ENCODE data around the gene MICAL3. TPM values are rescaled to one million over a fixed set of nuclear protein-coding genes. Genes with fewer than 3 reads are reported as not detected.
"Not testable (repeated sequence)": the region's sequence is repeated elsewhere in the genome, so short reads cannot be mapped to it uniquely, and the experiment has no call there.

Gene MICAL3
- polyA plus RNA-seq, 12 donors, result 25.7 to 58.7 (median 41.3) TPM; not detected in 1

DNA sequence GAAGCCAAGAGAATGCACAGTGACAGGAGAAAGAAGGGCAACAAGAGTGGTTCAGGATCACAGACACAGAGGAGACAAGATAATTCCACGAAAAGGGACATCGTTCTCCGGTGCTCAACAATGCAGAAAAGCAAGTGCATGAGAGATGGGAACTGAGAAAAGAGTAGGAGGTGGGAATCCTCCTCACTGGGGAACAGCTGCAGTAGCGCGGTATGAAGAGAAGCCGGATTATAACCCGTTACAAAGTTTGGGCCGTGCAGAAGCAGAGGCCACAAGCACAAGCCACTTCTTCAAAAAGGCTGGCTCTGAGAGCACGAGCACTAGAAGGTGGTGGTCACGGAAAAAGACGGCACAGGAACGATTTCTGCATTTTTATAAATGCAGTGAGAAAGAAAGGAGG lies 135.9 kb downstream of the MICAL3 start:
- DNase-seq, result no peak

- no peak for DNase-seq
These were observed 139.5 kb downstream of the MICAL3 start for GRCh38 chr22:17884893-17885292.

DNA sequence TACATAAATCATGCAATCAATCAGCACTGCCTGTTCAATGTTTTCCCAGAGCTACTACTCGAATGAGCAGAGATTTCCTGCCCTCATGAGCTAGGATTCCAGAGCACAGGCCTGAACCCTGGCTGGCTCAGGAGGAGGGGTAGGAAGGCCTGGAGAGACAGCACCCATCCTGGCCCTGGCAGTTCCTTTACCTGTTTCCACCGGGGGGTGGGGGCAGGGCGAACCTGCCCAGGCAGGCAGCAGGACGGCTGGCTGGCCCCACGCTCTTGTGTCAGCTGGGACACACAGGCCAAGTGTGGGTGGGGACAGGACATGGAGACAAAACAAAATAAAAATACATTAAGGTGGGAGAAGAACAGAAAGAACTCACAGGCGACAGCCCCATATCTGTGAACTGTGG lies 140.3 kb downstream of the MICAL3 start:
- no peak for DNase-seq

DNA sequence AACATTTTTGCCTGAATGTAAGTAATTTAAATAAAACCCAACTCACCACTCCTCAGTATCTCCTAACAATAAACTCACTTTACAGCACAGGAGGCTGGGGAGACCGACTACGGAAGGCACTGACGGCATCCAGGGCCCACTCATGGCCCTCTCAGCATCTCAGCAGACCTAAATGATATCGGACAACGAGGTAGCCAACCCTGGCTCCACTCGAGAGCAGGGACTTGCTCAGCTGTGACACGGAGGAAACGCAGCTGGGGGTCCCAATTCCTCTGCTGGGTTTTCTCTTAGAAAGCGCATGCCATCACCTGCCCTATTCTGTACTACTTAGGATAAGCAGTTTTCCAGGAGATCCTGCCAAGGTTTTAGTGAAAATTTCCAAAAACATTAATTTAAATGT lies 141.0 kb downstream of the MICAL3 start:
- no peak for DNase-seq

DNA sequence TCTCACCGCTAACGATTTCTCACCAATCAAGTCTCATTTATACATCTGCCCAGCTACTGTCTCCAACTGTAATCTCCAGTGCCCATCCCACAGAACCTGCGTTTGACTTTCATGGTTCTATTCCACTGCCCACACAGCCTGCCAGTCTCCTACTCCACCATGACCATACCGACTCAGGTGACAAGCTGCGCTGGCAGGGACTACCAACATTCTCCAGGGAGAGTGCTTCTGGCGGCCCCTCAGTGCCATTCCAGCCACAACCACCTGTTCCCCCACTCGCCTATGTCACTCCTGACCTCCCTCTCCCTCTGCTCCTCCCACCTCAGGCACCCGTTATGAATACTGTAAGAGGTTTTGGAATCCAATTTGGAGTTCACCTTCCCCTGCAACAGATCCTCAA lies 141.6 kb downstream of the MICAL3 start:
- DNase-seq, result no peak

GRCh38 chr22:17882162-17882561 lies 142.2 kb downstream of the MICAL3 start:
- no peak for DNase-seq

- DNase-seq, result no peak
These were observed 143.0 kb downstream of the MICAL3 start for GRCh38 chr22:17881366-17881765.

- DNase-seq, result no peak
These were observed 143.9 kb downstream of the MICAL3 start for GRCh38 chr22:17880468-17880867.

DNA sequence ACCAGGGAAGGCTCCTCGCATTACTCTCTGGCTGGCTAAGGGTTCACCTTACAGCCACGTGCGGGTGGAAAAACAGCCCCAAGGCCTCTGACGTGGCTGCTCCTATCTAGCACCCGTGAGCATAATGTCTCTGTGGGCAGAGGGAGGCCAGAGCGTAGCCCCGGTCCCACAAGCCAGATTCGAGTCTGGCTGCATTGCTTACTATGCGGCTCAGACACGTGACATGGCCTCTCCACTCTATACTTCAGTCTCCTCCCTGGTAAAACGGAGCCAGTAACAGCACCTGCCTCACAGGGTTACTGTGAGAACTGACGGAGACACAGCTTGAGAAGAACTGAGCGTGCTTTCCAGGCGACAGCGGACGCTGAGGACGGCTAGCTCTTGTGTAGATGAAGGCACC lies 144.3 kb downstream of the MICAL3 start:
- no peak for DNase-seq

- no peak for DNase-seq
These were observed 145.4 kb downstream of the MICAL3 start for GRCh38 chr22:17878941-17879340.

DNA sequence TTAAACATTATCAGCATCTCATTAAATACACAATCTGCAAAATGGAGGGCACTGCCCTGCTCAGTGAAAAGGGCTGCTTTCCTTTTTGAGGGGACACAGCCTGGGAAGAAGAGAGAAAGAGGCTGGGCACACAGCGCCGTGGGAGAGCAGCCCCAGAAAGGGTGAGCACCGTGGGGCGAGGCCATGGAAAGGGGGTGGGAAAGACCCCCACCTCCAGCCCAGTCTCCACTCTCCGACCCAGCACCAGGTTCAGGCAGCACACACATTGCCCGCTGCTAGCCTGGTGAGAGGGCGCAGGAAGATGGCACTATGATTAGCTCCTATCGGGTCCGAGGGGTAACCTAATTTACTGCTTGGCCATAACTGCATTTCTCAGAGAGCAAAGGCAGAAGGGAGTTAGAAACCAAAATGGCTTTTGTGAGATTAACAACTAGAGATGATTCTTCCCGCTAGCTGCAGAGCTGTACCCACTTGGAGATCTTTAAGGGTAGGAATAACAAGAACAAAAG lies 146.1 kb downstream of the MICAL3 start:
- DNase-seq, result no peak

- not testable (repeated sequence) for DNase-seq
These were observed 147.2 kb downstream of the MICAL3 start for GRCh38 chr22:17876878-17877855.

DNA sequence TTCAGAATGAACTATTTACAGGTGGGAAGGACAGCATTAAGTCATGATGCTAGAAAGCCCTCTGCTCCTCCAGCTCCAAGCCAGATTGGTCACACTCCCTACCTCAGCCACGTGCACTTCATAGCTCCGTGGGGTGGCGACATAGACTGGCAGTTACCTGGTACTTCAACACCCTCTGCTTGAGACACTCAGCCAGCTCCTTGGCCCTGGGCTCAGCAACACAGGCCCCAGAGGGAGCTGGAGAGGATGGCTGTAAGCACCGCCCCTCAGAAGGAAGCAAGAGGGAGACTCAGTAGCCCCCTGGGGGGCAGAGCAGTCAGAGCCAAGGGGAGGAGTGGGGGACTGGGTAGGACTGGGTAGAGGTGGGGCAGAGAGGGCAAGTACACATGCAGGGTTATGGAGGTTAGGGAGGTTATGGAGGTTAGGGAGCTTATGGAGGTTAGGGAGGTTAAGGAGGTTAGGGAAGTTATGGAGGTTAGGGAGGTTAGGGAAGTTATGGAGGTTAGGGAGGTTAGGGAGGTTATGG lies 148.0 kb downstream of the MICAL3 start:
- DNase-seq, result no peak

DNA sequence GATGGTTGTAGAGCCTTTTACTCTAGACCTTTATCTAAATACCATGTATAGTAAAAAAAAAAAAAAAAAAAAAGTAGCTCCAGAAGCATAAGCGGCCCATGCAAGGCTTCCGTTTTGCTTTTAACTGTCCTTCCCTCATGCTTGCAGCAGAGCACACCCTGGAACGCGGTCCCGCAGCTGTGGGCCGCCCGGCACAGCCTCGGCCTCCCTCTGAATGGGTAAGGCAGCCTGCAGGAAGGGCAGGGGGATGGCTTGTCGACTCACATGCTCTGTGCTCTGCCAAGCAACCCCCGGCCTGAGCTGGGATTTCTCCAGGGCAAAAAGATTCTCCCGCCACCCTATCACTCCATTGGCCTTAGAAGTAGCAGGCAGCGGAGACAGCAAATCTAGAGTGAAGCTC lies 148.7 kb downstream of the MICAL3 start:
- no peak for DNase-seq

DNA sequence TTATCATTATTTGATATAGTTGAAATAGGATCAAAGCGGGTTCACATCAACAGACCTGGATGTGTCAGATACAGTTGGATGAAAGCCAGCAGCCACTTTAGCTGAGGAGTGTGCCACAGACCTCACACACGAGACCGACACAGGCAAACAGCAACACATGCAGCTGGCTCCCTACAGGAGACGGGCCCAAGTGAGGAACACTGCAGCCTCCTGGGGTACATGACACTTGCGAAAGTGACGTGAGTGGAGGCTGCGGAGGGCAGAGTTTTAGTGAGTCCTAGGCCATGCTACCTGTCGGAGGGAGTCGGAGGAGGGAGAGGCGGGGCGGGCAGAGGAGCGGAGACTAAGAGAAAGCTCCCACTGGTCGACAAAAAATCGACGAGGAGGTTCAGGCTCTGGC lies 149.2 kb downstream of the MICAL3 start:
- DNase-seq, result no peak

DNA sequence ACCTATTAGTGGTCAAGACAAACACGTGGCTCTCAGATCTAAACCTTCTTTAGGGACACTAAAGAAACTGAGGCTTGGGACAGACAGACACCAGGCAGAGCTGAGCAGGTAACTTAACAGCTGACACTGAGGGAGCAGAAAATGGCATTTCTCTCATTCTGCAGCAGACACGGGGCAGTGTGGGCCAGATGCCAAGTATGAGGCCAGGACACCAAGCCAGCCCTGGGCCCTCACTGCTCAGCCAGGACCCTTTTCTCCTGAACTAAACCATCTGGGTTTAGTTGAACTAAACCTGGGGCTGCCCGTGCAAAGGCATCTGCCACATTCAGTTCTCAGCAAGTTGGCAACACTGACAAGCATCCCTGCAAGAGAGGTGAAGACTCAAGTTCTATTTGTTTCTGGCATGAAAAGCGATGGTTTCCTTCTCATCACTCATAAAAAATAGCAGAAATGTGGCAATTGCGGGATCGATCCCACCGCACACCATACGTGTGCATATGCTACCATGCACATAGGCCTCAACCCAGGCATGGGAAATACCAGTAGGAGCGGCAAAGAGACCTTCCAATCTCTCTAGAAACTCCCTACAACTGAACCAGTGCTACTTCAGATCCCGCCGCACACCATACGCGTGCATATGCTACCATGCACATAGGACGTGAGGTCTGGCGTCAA lies 150.0 kb downstream of the MICAL3 start:
- no peak for DNase-seq

DNA sequence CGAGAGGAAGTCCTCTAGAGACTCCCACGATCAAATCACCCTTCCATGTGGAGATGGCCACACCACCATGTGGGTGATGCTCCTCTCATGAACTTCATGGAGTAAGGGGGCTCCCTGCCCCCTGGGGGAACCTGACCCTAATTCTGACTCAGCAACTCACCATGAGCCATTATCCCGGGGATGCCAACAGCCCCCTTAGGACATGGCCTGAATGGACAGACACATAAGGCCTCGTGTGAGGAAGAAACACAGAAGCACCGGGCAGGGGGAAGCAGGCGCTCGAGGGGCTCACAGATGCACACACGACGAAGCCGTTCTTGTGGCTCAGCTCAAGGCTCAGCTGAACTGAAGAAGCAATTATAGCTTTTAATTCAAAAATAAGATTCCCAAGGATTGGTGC lies 150.6 kb downstream of the MICAL3 start:
- no peak for DNase-seq

GRCh38 chr22:17873116-17873515 lies 151.2 kb downstream of the MICAL3 start:
- no peak for DNase-seq

GRCh38 chr22:17872471-17872870 lies 151.9 kb downstream of the MICAL3 start:
- DNase-seq, result no peak

DNA sequence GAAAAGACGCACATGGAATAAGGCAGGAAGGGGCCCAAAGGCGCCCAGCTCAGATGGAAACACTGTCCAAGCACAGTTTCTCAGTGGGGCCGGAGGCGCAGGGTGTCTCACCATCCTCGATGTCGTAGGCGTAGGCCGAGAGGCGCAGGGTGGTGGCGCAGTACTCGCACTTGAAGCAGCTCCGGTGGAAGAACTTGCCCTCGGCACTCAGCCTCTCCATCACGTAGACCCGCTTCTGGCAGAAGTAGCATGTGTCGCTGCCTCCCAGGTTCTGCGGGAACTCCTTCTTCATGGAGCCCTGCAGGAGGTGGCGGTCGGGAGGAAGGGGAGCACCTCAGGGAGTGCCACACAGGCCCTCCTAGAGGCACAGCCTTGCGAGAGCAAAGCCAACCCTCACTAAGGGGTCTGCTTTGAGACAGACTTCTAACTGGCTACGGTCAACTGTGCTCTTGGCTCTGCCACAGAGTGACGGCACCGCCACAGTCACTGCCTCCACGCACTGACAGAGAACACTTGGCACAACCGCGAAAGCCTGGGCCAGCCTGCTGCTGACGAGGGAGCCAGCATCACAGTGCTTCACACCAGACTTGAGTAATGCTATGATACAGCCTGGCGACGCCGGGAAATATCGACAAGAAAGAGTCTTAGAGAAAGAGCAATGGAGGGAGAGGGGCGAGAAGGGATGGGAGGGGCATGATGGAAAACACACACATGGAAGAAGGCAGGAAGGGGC lies 152.5 kb downstream of the MICAL3 start:
- no peak for DNase-seq

DNA sequence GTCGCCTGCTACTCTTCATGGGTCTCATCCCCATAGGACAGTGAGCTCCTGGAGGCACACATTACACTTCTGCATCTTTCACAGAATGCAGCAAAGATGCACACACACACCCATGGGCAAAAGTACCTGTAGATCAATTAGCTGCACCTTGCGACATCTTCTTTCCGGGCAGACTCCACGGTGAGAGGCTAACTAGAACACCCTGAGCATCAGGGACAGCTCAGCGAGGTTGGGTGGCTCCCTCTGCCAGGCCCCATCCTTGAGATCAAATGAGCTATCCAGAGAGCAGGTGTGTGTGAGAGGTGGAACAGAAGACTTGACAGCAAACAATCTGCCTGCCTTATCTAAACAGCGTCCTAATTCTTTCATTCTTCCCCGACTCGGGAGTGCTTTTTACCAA lies 154.0 kb downstream of the MICAL3 start:
- no peak for DNase-seq
